NCI-H2227 (cell line): ENCODE data around the gene NAP1L5.

Source experiments
- DNase-seq: peaks from one replicate; lab custom pipeline; 2025; ENCODE audit not compliant: unreplicated experiment; lab: John Stamatoyannopoulos, UW

NAP1L5 gene

GRCh38 chr4:88661739-88662138 is 35.9 kb downstream of the NAP1L5 start:
- no peak for DNase-seq

- no peak for DNase-seq
Measured at GRCh38 chr4:88660446-88661294, 37.0 kb downstream of the NAP1L5 start.

- no peak for DNase-seq
Measured at GRCh38 chr4:88659890-88660208, 37.8 kb downstream of the NAP1L5 start.

GRCh38 chr4:88659055-88659889 is 38.4 kb downstream of the NAP1L5 start:
- peak; percentile 40 for DNase-seq

GRCh38 chr4:88655226-88655625 is 42.4 kb downstream of the NAP1L5 start:
- no peak for DNase-seq

- DNase-seq: no peak
Measured at GRCh38 chr4:88653371-88653946, 44.2 kb downstream of the NAP1L5 start.

- DNase-seq: no peak
Measured at GRCh38 chr4:88649716-88650115, 47.9 kb downstream of the NAP1L5 start.

- no peak for DNase-seq
Measured at GRCh38 chr4:88646528-88647280, 50.9 kb downstream of the NAP1L5 start.

GRCh38 chr4:88645994-88646393 is 51.6 kb downstream of the NAP1L5 start:
- no peak for DNase-seq
